Measurements from ENCODE around the gene CARD19. TPM values are rescaled to one million over a fixed set of nuclear protein-coding genes. Genes with fewer than 3 reads are reported as not detected.

CARD19 gene
- total and polyA plus RNA-seq, 2 experiments from 2014 or later, result 54.1 to 69.5 TPM

DNA sequence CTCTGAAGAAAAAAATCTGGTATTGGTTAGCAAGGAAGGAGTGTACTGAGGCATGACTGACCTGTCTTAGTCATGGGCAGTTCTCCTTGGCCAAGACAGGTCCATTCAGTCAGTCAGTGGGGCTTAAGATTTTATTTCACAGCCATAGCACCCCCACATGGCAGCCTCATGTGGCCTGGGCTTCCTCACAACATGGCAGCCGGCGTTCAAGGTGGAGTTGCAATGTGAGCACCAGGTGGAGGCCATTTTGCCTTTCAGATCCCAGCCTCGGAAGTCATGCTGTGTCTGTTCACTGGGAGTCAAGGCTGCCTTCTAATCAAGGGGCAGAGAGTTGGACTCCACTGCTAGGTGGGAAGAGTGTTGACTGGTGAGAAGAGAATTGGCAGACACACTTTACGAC lies 10.3 kb upstream of the CARD19 start:
- Histone ChIP-seq H3K9ac (no peak overlapping the region), H3K79me2 (ENCODE audit: insufficient read depth) (no peaks in the 10 kb centered on the region), H3K36me3 (ENCODE audit: low read depth) (no peaks in the 10 kb centered on the region), H2AFZ (no peak overlapping the region), H3F3A (ENCODE audit: insufficient read depth) (peaks cover 9% of the 10 kb centered on the region), H3K4me2 (ENCODE audit: unreplicated experiment) (no peak overlapping the region), H3K4me3 (no peak overlapping the region), H3K27me3 (replicated peaks; ENCODE audit: insufficient read depth) (no peaks in the 10 kb centered on the region), H3K27ac (no peak overlapping the region), H3K9me2 (ENCODE audit: insufficient read depth) (no peaks in the 10 kb centered on the region), H3K9me3 (ENCODE audit: low read depth) (no peaks in the 10 kb centered on the region), H4K20me1 (ENCODE audit: insufficient read depth) (no peaks in the 10 kb centered on the region), H3K4me1 (ENCODE audit: insufficient read depth) (no peaks in the 10 kb centered on the region)
- DNase-seq, result no peak
- no peak for TF ChIP-seq EZH2phosphoT487 (IDR thresholded peaks at IDR 0.05; ENCODE audit: insufficient read depth, low read depth)
- no peak for TF ChIP-seq EZH2 (IDR thresholded peaks at IDR 0.05; ENCODE audit: insufficient read depth, poor library complexity, severe bottlenecking)
- WGBS, 2 experiments (ENCODE audit: low coverage in 1 of 2, low lambda C conversion rate in 2 of 2, missing lambda C conversion rate in 2 of 2), result 79 to 89% methylated on average over 4 of the region's 4 CpGs
- in situ Hi-C loops (cut with MboI), result no loop called here

GRCh38 chr9:93086447-93087224 lies 9.4 kb upstream of the CARD19 start:
- no peaks in the 10 kb centered on the region for H3K9me3 ChIP-seq (ENCODE audit: low read depth)
- H3K4me2 ChIP-seq (ENCODE audit: unreplicated experiment), result no peak overlapping the region
- no peak overlapping the region for H2AFZ ChIP-seq
- no peak overlapping the region for H3K27ac ChIP-seq
- whole genome bisulfite sequencing, 2 experiments (ENCODE audit: low coverage in 1 of 2, low lambda C conversion rate in 2 of 2, missing lambda C conversion rate in 2 of 2), result 67 to 75% methylated on average over 8 of the region's 8 CpGs
- peaks cover 17% of the 10 kb centered on the region for H3F3A ChIP-seq (ENCODE audit: insufficient read depth)
- H3K36me3 ChIP-seq (ENCODE audit: low read depth), result no peaks in the 10 kb centered on the region
- TF ChIP-seq EZH2 (IDR thresholded peaks at IDR 0.05; ENCODE audit: insufficient read depth, poor library complexity, severe bottlenecking) (no peak), EZH2phosphoT487 (IDR thresholded peaks at IDR 0.05; ENCODE audit: insufficient read depth, low read depth) (no peak)
- H4K20me1 ChIP-seq (ENCODE audit: insufficient read depth), result no peaks in the 10 kb centered on the region
- in situ Hi-C loops (cut with MboI), result no loop called here
- H3K9ac ChIP-seq, result no peak overlapping the region
- no peak for DNase-seq
- no peak overlapping the region for H3K4me3 ChIP-seq
- H3K27me3 ChIP-seq (replicated peaks; ENCODE audit: insufficient read depth), result no peaks in the 10 kb centered on the region
- H3K9me2 ChIP-seq (ENCODE audit: insufficient read depth), result no peaks in the 10 kb centered on the region
- no peaks in the 10 kb centered on the region for H3K79me2 ChIP-seq (ENCODE audit: insufficient read depth)
- no peaks in the 10 kb centered on the region for H3K4me1 ChIP-seq (ENCODE audit: insufficient read depth)

GRCh38 chr9:93087971-93088655 lies 7.9 kb upstream of the CARD19 start:
- in situ Hi-C loops (cut with MboI), result no loop called here
- no peaks in the 10 kb centered on the region for H4K20me1 ChIP-seq (ENCODE audit: insufficient read depth)
- DNase-seq, result no peak
- peaks cover 29% of the 10 kb centered on the region for H3F3A ChIP-seq (ENCODE audit: insufficient read depth)
- H2AFZ ChIP-seq, result no peak overlapping the region
- H3K4me1 ChIP-seq (ENCODE audit: insufficient read depth), result peaks cover 7% of the 10 kb centered on the region; the same call in 1 of the 2 replicates
- no peaks in the 10 kb centered on the region for H3K9me2 ChIP-seq (ENCODE audit: insufficient read depth)
- no peaks in the 10 kb centered on the region for H3K36me3 ChIP-seq (ENCODE audit: low read depth)
- WGBS, 2 experiments (ENCODE audit: low coverage in 1 of 2, low lambda C conversion rate in 2 of 2, missing lambda C conversion rate in 2 of 2), result 65 to 71% methylated on average over 12 of the region's 12 CpGs
- H3K27me3 ChIP-seq (replicated peaks; ENCODE audit: insufficient read depth), result no peaks in the 10 kb centered on the region
- H3K4me2 ChIP-seq (ENCODE audit: unreplicated experiment), result no peak overlapping the region
- no peaks in the 10 kb centered on the region for H3K9me3 ChIP-seq (ENCODE audit: low read depth)
- no peak overlapping the region for H3K27ac ChIP-seq
- H3K9ac ChIP-seq, result no peak overlapping the region
- no peaks in the 10 kb centered on the region for H3K79me2 ChIP-seq (ENCODE audit: insufficient read depth)
- no peak overlapping the region for H3K4me3 ChIP-seq
- TF ChIP-seq EZH2phosphoT487 (IDR thresholded peaks at IDR 0.05; ENCODE audit: insufficient read depth, low read depth) (no peak), EZH2 (IDR thresholded peaks at IDR 0.05; ENCODE audit: insufficient read depth, poor library complexity, severe bottlenecking) (no peak)

GRCh38 chr9:93088656-93089015 lies 7.4 kb upstream of the CARD19 start:
- peaks cover 7% of the 10 kb centered on the region; the same call in 1 of the 2 replicates for H3K4me1 ChIP-seq (ENCODE audit: insufficient read depth)
- H3K27me3 ChIP-seq (replicated peaks; ENCODE audit: insufficient read depth), result no peaks in the 10 kb centered on the region
- TF ChIP-seq EZH2phosphoT487 (IDR thresholded peaks at IDR 0.05; ENCODE audit: insufficient read depth, low read depth) (no peak), EZH2 (IDR thresholded peaks at IDR 0.05; ENCODE audit: insufficient read depth, poor library complexity, severe bottlenecking) (no peak)
- H3K9ac ChIP-seq, result no peak overlapping the region
- H3K36me3 ChIP-seq (ENCODE audit: low read depth), result no peaks in the 10 kb centered on the region
- 52 to 54% methylated on average over 4 of the region's 4 CpGs for WGBS, 2 experiments (ENCODE audit: low coverage in 1 of 2, low lambda C conversion rate in 2 of 2, missing lambda C conversion rate in 2 of 2)
- H3K9me2 ChIP-seq (ENCODE audit: insufficient read depth), result no peaks in the 10 kb centered on the region
- peaks cover 34% of the 10 kb centered on the region for H3F3A ChIP-seq (ENCODE audit: insufficient read depth)
- in situ Hi-C loops (cut with MboI), result no loop called here
- no peak overlapping the region for H3K4me3 ChIP-seq
- H2AFZ ChIP-seq, result no peak overlapping the region
- no peak for DNase-seq
- no peak overlapping the region for H3K27ac ChIP-seq
- H3K9me3 ChIP-seq (ENCODE audit: low read depth), result no peaks in the 10 kb centered on the region
- H4K20me1 ChIP-seq (ENCODE audit: insufficient read depth), result no peaks in the 10 kb centered on the region
- H3K79me2 ChIP-seq (ENCODE audit: insufficient read depth), result no peaks in the 10 kb centered on the region
- H3K4me2 ChIP-seq (ENCODE audit: unreplicated experiment), result no peak overlapping the region
